SK-N-SH treated with all-trans-retinoic acid at 6 μM for 48 hours (cell line): ENCODE results near the gene PUDP.
"Not testable (repeated sequence)": the region's sequence is repeated elsewhere in the genome, so short reads cannot be mapped to it uniquely, and the experiment has no call there.

ENCODE experiments used
- ATAC-seq: fragments of 200-7000 bp; cut with Tn5 transposase; 3 replicates; pipeline ENCODE4 v1.9.1; 2020; ENCODE audit warnings: mild to moderate bottlenecking, moderate library complexity
- ARNTL ChIP-seq: fragments of 450-650 bp; formaldehyde crosslinking; IDR thresholded peaks from 2 replicates; pipeline ENCODE4 v1.5.0; 2020; ENCODE audit warnings: low read depth, mild to moderate bottlenecking, moderate library complexity, borderline replicate concordance
- BACH2 ChIP-seq: fragments of 250-450 bp; sonication (Bioruptor Pico); IDR thresholded peaks from 2 replicates; pipeline ENCODE4 v1.9.0; 2021; ENCODE audit warnings: mild to moderate bottlenecking, borderline replicate concordance
- CREB5 ChIP-seq: fragments of 250-450 bp; sonication (Bioruptor Pico); IDR thresholded peaks from 2 replicates; pipeline ENCODE4 v1.5.1; 2020; ENCODE audit warnings: low read depth, mild to moderate bottlenecking, moderate library complexity
- CSDC2 ChIP-seq: fragments of 250-450 bp; sonication (Bioruptor Pico); IDR thresholded peaks from 2 replicates; pipeline ENCODE4 v1.5.0; 2020; ENCODE audit warnings: mild to moderate bottlenecking, moderate library complexity
- CSRNP3 ChIP-seq: fragments of 250-450 bp; sonication (Bioruptor Pico); IDR thresholded peaks from 2 replicates; pipeline ENCODE4 v1.5.1; 2021; ENCODE audit warnings: mild to moderate bottlenecking, moderate library complexity
- ESRRG ChIP-seq: fragments of 250-450 bp; sonication (Bioruptor Pico); IDR thresholded peaks from 2 replicates; pipeline ENCODE4 v1.6.1; 2021; ENCODE audit warnings: mild to moderate bottlenecking
- GLIS3 ChIP-seq: fragments of 250-450 bp; sonication (Bioruptor Pico); IDR thresholded peaks from 2 replicates; pipeline ENCODE4 v1.5.0; 2020; ENCODE audit warnings: mild to moderate bottlenecking, moderate library complexity
- ISL1 ChIP-seq: fragments of 250-450 bp; sonication (Bioruptor Pico); IDR thresholded peaks from 2 replicates; pipeline ENCODE4 v2.1.2; 2022; ENCODE audit warnings: mild to moderate bottlenecking, moderate library complexity
- POU6F1 ChIP-seq: fragments of 250-450 bp; sonication (Bioruptor Pico); IDR thresholded peaks from 2 replicates; pipeline ENCODE4 v1.8.0; 2021; ENCODE audit warnings: low read depth, mild to moderate bottlenecking, moderate library complexity, borderline replicate concordance
- PPARA ChIP-seq: fragments of 250-450 bp; sonication (Bioruptor Pico); IDR thresholded peaks from 2 replicates; pipeline ENCODE4 v1.5.0; 2020; ENCODE audit warnings: mild to moderate bottlenecking, borderline replicate concordance
- RARB ChIP-seq: fragments of 250-450 bp; sonication (Bioruptor Pico); IDR thresholded peaks from 2 replicates; pipeline ENCODE4 v1.8.0; 2021; ENCODE audit warnings: mild to moderate bottlenecking, moderate library complexity
- SNAI2 ChIP-seq: fragments of 250-450 bp; sonication (Bioruptor Pico); IDR thresholded peaks from 2 replicates; pipeline ENCODE4 v1.5.0; 2020; ENCODE audit warnings: mild to moderate bottlenecking, moderate library complexity
- TCF4 ChIP-seq: fragments of 250-450 bp; sonication (Bioruptor Pico); IDR thresholded peaks from 2 replicates; pipeline ENCODE4 v1.8.0; 2021; ENCODE audit warnings: mild to moderate bottlenecking, moderate library complexity, borderline replicate concordance
- TSHZ2 ChIP-seq: fragments of 250-450 bp; sonication (Bioruptor Pico); IDR thresholded peaks from 2 replicates; pipeline ENCODE4 v1.5.0; 2020; ENCODE audit warnings: mild to moderate bottlenecking, moderate library complexity
- ZC3H10 ChIP-seq: fragments of 250-450 bp; sonication (Bioruptor Pico); IDR thresholded peaks from 2 replicates; pipeline ENCODE4 v1.5.1; 2021; ENCODE audit warnings: mild to moderate bottlenecking, moderate library complexity
- ZFP30 ChIP-seq: fragments of 450-650 bp; formaldehyde crosslinking; IDR thresholded peaks from 2 replicates; pipeline ENCODE4 v1.5.0; 2022; ENCODE audit warnings: mild to moderate bottlenecking, moderate library complexity
- ZNF565 ChIP-seq: fragments of 450-650 bp; formaldehyde crosslinking; conservative IDR thresholded peaks from 2 replicates; pipeline ENCODE4 v1.5.0; 2020; ENCODE audit warnings: low read depth, mild to moderate bottlenecking, moderate library complexity
- ZNF70 ChIP-seq: fragments of 450-650 bp; formaldehyde crosslinking; IDR thresholded peaks from 2 replicates; pipeline ENCODE4 v1.5.0; 2020; ENCODE audit warnings: mild to moderate bottlenecking, moderate library complexity
- ZNF8 ChIP-seq: fragments of 450-650 bp; formaldehyde crosslinking; IDR thresholded peaks from 2 replicates; pipeline ENCODE4 v1.5.0; 2020; ENCODE audit warnings: mild to moderate bottlenecking, moderate library complexity

Gene PUDP

GRCh38 chrX:7028246-7028645 lies 119.7 kb downstream of the PUDP start:
- no peak for ATAC-seq
- TF ChIP-seq ZNF70 (no peak), BACH2 (CRISPR knock-in tag) (no peak), ZNF8 (no peak), ARNTL (CRISPR knock-in tag) (no peak), CSRNP3 (CRISPR knock-in tag) (no peak), CSDC2 (CRISPR knock-in tag) (no peak), SNAI2 (no peak), POU6F1 (CRISPR knock-in tag) (no peak), TSHZ2 (CRISPR knock-in tag) (no peak), GLIS3 (CRISPR knock-in tag) (no peak), ZFP30 (CRISPR knock-in tag) (no peak), RARB (no peak), CREB5 (CRISPR knock-in tag) (no peak)

GRCh38 chrX:7027071-7027470 lies 120.9 kb downstream of the PUDP start:
- no peak for ATAC-seq
- TF ChIP-seq PPARA (CRISPR knock-in tag) (no peak), ZC3H10 (CRISPR knock-in tag) (no peak), ISL1 (no peak), GLIS3 (CRISPR knock-in tag) (no peak), CREB5 (CRISPR knock-in tag) (no peak), CSRNP3 (CRISPR knock-in tag) (no peak), ZFP30 (CRISPR knock-in tag) (no peak), CSDC2 (CRISPR knock-in tag) (no peak), RARB (no peak), ESRRG (CRISPR knock-in tag) (no peak), BACH2 (CRISPR knock-in tag) (no peak), ZNF70 (no peak), POU6F1 (CRISPR knock-in tag) (no peak), TCF4 (no peak), ZNF565 (no peak), SNAI2 (no peak), TSHZ2 (CRISPR knock-in tag) (no peak)

GRCh38 chrX:7026365-7026764 lies 121.6 kb downstream of the PUDP start:
- not testable (repeated sequence) for ATAC-seq
